CD4-positive, alpha-beta T cell (primary cell): ENCODE measurements around the gene LTO1. TPM values are rescaled to one million over a fixed set of nuclear protein-coding genes. Genes with fewer than 3 reads are reported as not detected.
"Not testable (repeated sequence)": the region's sequence is repeated elsewhere in the genome, so short reads cannot be mapped to it uniquely, and the experiment has no call there.

Experiments used
- ATAC-seq: fragments of 200-7000 bp; cut with Tn5 transposase; one replicate; pipeline ENCODE4 v1.10.0; 2022; ENCODE audit warnings: mild to moderate bottlenecking; ENCODE audit not compliant: poor library complexity
- CTCF ChIA-PET: fragments of 350-600 bp; sonication (Branson Sonifier 250); formaldehyde crosslinking; loops from one replicate; lab custom pipeline; 2021; ENCODE audit warnings: antibody characterized with exemption, inconsistent platforms; lab: Charles Lee
- POLR2A ChIA-PET: fragments of 350-600 bp; sonication (Branson Sonifier 250); formaldehyde crosslinking; loops from one replicate; lab custom pipeline; 2021; ENCODE audit warnings: antibody characterized with exemption, inconsistent platforms; lab: Charles Lee
- DNase-seq, 14 experiments: peaks; one replicate each; pipeline ENCODE4 v3.0.0-alpha.2; 2013 to 2020; ENCODE audit warnings: mixed read lengths in 2 of 14
- H3K27ac ChIP-seq, 2 donors: one replicate each; pipeline versions ENCODE4 v1.5.1 to v1.7.0; 2013; ENCODE audit warnings: low read length in 2 of 2, low read depth in 1 of 2, mild to moderate bottlenecking in 1 of 2
- H3K27me3 ChIP-seq, 2 experiments: 1 replicate in 1 of 2; 2 replicates in 1 of 2; pipeline versions ENCODE4 v1.6.1 to v1.7.0; 2013; ENCODE audit warnings: low read length in 2 of 2, control low read depth in 1 of 2, mild to moderate bottlenecking in 1 of 2, moderate library complexity in 1 of 2; ENCODE audit not compliant: insufficient read depth in 2 of 2, control insufficient read depth in 1 of 2
- H3K36me3 ChIP-seq: one replicate; pipeline ENCODE4 v1.6.1; 2013; ENCODE audit warnings: low read length, control low read depth; ENCODE audit not compliant: insufficient read depth
- H3K4me1 ChIP-seq: one replicate; pipeline ENCODE4 v1.6.1; 2013; ENCODE audit warnings: low read length, control low read depth; ENCODE audit not compliant: insufficient read depth
- H3K4me3 ChIP-seq: one replicate; pipeline ENCODE4 v1.5.1; 2013; ENCODE audit warnings: mild to moderate bottlenecking, low read length, moderate library complexity
- H3K9me3 ChIP-seq, 2 experiments: 1 replicate in 1 of 2; 2 replicates in 1 of 2; pipeline versions ENCODE4 v1.6.1 to v1.7.0; 2013; ENCODE audit warnings: low read length in 2 of 2, mild to moderate bottlenecking in 2 of 2, control low read depth in 1 of 2, moderate library complexity in 1 of 2; ENCODE audit not compliant: control insufficient read depth in 1 of 2, insufficient read depth in 1 of 2
- H3K27ac Mint-ChIP-seq: one replicate; pipeline ENCODE4 v1.8.0; 2020; ENCODE audit warnings: mixed read lengths
- H3K27me3 Mint-ChIP-seq: one replicate; pipeline ENCODE4 v1.8.0; 2021; ENCODE audit warnings: mixed read lengths
- H3K36me3 Mint-ChIP-seq: one replicate; pipeline ENCODE4 v1.8.0; 2021; ENCODE audit warnings: low read depth, mixed read lengths
- H3K4me1 Mint-ChIP-seq: one replicate; pipeline ENCODE4 v1.8.0; 2021; ENCODE audit warnings: low read depth, mixed read lengths
- H3K4me3 Mint-ChIP-seq: one replicate; pipeline ENCODE4 v1.8.0; 2020; ENCODE audit warnings: mild to moderate bottlenecking, mixed read lengths
- H3K9me3 Mint-ChIP-seq: one replicate; pipeline ENCODE4 v1.8.0; 2020; ENCODE audit warnings: mixed read lengths
- CTCF ChIP-seq: fragments of 200-600 bp; IDR thresholded peaks from one replicate; pipeline ENCODE4 v1.8.0; 2022; ENCODE audit warnings: antibody characterized with exemption, mild to moderate bottlenecking
- intact Hi-C, 2 experiments: fragments of 100-400 bp; cut with DNase I in 1 of 2; cut with micrococcal nuclease in 1 of 2; formaldehyde crosslinking; loops; one replicate each; pipeline versions ENCODE4 v1.15.1 to v1.9.0; 2023 to 2025; cut with DNase I, micrococcal nuclease
- total RNA-seq, 174 experiments: library from RNA in 2 of 174; stranded (reverse) in 2 of 174; gene quantifications; one replicate each; pipeline ENCODE4 v1.2.3 and lab custom pipeline; 2021 to 2026

The LTO1 gene
- total RNA-seq, 2 experiments from 2014 or later = 33.5 to 35.5 TPM

DNA sequence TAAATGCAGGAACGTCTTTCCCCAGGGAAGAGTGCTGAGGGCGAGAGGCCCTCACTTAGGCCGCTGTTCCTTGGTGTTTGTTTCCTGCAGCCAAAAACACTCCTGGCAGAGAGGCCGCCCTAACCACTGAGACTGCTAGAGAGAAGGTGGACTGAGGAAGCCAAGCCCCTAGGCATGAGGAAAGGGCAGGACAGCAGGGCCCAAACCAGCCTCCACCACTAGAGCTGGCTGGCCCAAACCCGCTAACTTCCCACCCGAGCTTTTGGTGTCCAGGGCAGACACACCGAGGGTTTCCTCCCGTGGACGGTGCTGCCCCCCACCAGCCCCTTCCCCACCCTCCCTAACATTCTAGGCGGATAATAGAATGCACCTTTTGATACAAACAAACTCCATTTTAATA is 22.7 kb upstream of the LTO1 start:
- ATAC-seq = no peak
- Histone ChIP-seq H3K36me3 (no peaks in the 10 kb centered on the region), H3K4me1 (peaks cover 4% of the 10 kb centered on the region), H3K27me3 (peaks cover 51 to 63% of the 10 kb centered on the region in 2 experiments), H3K9me3 (no peaks in the 10 kb centered on the region), H3K4me3 (no peak overlapping the region), H3K27ac (no peak overlapping the region)
- Mint-ChIP-seq H3K36me3 (no peaks in the 10 kb centered on the region), H3K9me3 (no peaks in the 10 kb centered on the region), H3K27me3 (peaks cover 80% of the 10 kb centered on the region), H3K4me3 (no peak overlapping the region), H3K27ac (no peak overlapping the region), H3K4me1 (no peaks in the 10 kb centered on the region)
- DNase-seq = no peak
- TF ChIP-seq CTCF = no peak
- CTCF ChIA-PET = no interaction called here
- POLR2A ChIA-PET = no interaction called here
- intact Hi-C loops = no loop called here

DNA sequence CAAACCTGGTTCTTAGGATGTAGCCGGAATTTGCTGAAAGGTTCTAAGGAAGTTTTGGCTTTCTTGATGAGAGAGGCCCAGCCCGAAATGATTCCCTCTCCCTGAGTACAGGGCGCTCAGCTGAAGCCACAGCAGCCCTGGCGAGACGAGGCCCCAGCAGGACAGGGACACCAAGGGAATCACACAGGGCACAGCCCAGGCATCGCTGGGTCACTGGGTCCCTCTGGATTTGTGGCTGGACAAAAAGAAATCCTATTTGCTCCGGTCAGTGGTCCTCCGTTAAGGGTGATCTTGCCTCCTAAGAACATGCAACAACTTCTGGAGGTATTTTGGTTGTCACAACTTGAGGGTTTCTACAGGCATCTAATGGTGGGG is 22.3 kb upstream of the LTO1 start:
- no peak for TF ChIP-seq CTCF
- peaks cover 4% of the 10 kb centered on the region for H3K4me1 ChIP-seq
- H3K4me3 ChIP-seq = no peak overlapping the region
- Mint-ChIP-seq H3K4me1 (no peaks in the 10 kb centered on the region), H3K9me3 (peaks cover under 1% of the 10 kb centered on the region), H3K27me3 (peaks cover 80% of the 10 kb centered on the region), H3K4me3 (no peak overlapping the region), H3K36me3 (no peaks in the 10 kb centered on the region), H3K27ac (no peak overlapping the region)
- H3K9me3 ChIP-seq = no peaks in the 10 kb centered on the region
- ChIA-PET POLR2A (no interaction called here), CTCF (no interaction called here)
- DNase-seq = no peak
- ATAC-seq = no peak
- H3K27me3 ChIP-seq = peaks cover 47 to 59% of the 10 kb centered on the region in 2 experiments
- no peaks in the 10 kb centered on the region for H3K36me3 ChIP-seq
- intact Hi-C loops = no loop called here
- H3K27ac ChIP-seq = no peak overlapping the region

DNA sequence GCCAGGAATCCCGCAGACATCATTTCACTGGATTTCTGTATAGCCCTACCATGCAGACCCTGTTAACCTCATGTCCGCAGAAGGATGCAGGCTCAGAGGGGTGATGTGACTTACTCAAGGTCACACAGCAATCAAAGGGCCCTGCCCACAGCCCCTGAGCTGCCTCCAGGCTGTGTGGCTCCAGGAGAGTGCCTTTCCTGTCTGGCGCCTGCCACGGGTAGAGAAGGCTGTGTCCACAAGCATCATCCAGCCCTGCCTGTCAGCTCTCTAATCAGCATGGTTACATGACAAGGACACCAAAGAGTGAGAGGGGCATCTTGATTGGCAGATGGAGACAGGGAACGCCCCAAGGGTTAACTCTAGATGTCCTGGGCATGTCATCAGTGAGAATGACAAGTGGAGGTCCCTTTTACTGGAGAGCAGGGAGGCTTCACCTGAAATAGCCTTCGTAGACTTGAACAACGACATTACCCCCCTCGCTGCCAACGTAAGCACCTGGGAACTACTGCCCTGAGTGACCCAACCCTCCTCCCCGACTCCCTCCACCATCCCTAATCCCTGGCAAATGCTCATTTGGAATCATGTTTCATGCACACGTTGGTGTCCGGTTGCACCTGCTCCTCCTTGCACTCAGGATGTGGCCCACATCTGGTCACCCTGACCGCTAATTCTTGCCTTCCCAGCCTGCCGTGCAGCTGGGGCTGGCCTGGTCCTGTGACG is 21.8 kb upstream of the LTO1 start:
- no peaks in the 10 kb centered on the region for H3K4me1 Mint-ChIP-seq
- no peaks in the 10 kb centered on the region for H3K9me3 ChIP-seq
- intact Hi-C loops = no loop called here
- no peak overlapping the region for H3K4me3 ChIP-seq
- H3K9me3 Mint-ChIP-seq = peaks cover 4% of the 10 kb centered on the region
- no peak for TF ChIP-seq CTCF
- H3K27me3 ChIP-seq = peaks cover 47 to 53% of the 10 kb centered on the region in 2 experiments
- H3K27ac ChIP-seq = no peak overlapping the region
- DNase-seq (no peak), ATAC-seq (no peak)
- no peaks in the 10 kb centered on the region for H3K36me3 Mint-ChIP-seq
- peaks cover under 1% of the 10 kb centered on the region for H3K4me1 ChIP-seq
- H3K36me3 ChIP-seq = no peaks in the 10 kb centered on the region
- no peak overlapping the region for H3K27ac Mint-ChIP-seq
- ChIA-PET POLR2A (no interaction called here), CTCF (no interaction called here)
- no peak overlapping the region for H3K4me3 Mint-ChIP-seq
- H3K27me3 Mint-ChIP-seq = peaks cover 85% of the 10 kb centered on the region

DNA sequence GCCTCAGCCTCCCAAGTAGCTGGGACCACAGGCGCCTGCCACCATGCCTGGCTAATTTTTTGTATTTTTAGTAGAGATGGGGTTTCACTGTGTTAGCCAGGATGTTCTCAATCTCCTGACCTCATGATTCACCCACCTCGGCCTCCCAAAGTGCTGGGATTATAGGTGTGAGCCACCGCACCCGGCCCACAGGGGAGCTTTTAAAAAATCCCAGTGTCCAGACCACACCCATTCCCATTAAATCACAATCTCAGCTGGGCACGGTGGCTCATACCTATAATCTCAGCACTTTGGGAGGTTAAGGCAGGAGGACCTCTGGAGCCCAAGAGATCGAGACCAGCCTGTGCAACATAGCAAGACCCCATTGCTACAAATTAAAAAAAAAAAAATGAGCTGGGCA is 20.8 kb upstream of the LTO1 start:
- H3K4me1 Mint-ChIP-seq, DNase-seq, H3K27ac ChIP-seq, H3K4me1 ChIP-seq, CTCF ChIA-PET, ATAC-seq, intact Hi-C loops, H3K36me3 ChIP-seq, H3K9me3 ChIP-seq, H3K27ac Mint-ChIP-seq, H3K9me3 Mint-ChIP-seq, H3K4me3 ChIP-seq, H3K36me3 Mint-ChIP-seq, POLR2A ChIA-PET, H3K4me3 Mint-ChIP-seq: not testable (repeated sequence)
- H3K27me3 Mint-ChIP-seq = peaks cover 88% of the 10 kb centered on the region
- H3K27me3 ChIP-seq = peaks cover 44 to 45% of the 10 kb centered on the region in 2 experiments
